Stomach (tissue), 9 donors: ENCODE data around the gene CCDC102B. TPM values are rescaled to one million over a fixed set of nuclear protein-coding genes. Genes with fewer than 3 reads are reported as not detected.

Experiments
- DNase-seq, 2 donors: peaks; one replicate each; pipeline versions ENCODE4 v3.0.0 to v3.0.0-alpha.2; 2013 to 2019
- H3K27ac ChIP-seq, 5 donors: fragments of 200-600 bp in 4 of 5; sonication (generic) in 4 of 5; one replicate each; pipeline ENCODE4 v1.5.1; 2013 to 2019; ENCODE audit warnings: mild to moderate bottlenecking in 1 of 5, moderate library complexity in 1 of 5
- H3K27me3 ChIP-seq, 3 donors: fragments of 200-600 bp; sonication (generic); one replicate each; pipeline ENCODE4 v1.5.1; 2017 to 2019; ENCODE audit warnings: mixed run types in 1 of 3
- H3K36me3 ChIP-seq, 4 donors: fragments of 200-600 bp; sonication (generic); 1 replicate in 3 of 4; 2 replicates in 1 of 4; pipeline ENCODE4 v1.5.1; 2016 to 2019
- H3K4me1 ChIP-seq, 4 donors: fragments of 200-600 bp; sonication (generic); one replicate each; pipeline ENCODE4 v1.5.1; 2016 to 2019
- H3K4me3 ChIP-seq, 4 donors: fragments of 200-600 bp; sonication (generic) in 3 of 4; one replicate each; pipeline ENCODE4 v1.5.1; 2016 to 2019; ENCODE audit warnings: mild to moderate bottlenecking in 1 of 4
- H3K9me3 ChIP-seq, 4 donors: fragments of 200-600 bp; sonication (generic); one replicate each; pipeline ENCODE4 v1.5.1; 2016 to 2019
- CTCF ChIP-seq, 7 experiments: fragments of 450-650 bp in 4 of 7; fragments of 200-600 bp in 3 of 7; sonication (generic) in 3 of 7; IDR thresholded peaks; one replicate each; pipeline ENCODE4 v1.5.1; 2016 to 2019; ENCODE audit warnings: antibody characterized with exemption in 7 of 7, control low read depth in 2 of 7, mild to moderate bottlenecking in 1 of 7
- EP300 ChIP-seq: sonication (generic); formaldehyde crosslinking; IDR thresholded peaks from one replicate; pipeline ENCODE4 v1.6.1; 2017; ENCODE audit warnings: antibody characterized with exemption
- POLR2A ChIP-seq, 4 donors: fragments of 450-650 bp; IDR thresholded peaks; one replicate each; pipeline ENCODE4 v1.6.1; 2016; ENCODE audit warnings: antibody characterized with exemption in 4 of 4, control low read depth in 2 of 4, mild to moderate bottlenecking in 1 of 4, moderate library complexity in 1 of 4
- POLR2AphosphoS5 ChIP-seq, 3 donors: sonication (generic); formaldehyde crosslinking; IDR thresholded peaks; one replicate each; pipeline ENCODE4 v1.6.1; 2016; ENCODE audit warnings: antibody characterized with exemption in 3 of 3
- WGBS, 5 donors: extraction: QIAGEN DNeasy Blood & Tissue Kit in 3 of 5; methylation state at CpG; one replicate each; pipeline versions ENCODE4 v1.1.5 to v1.1.7; 2013 to 2018; 5-methylcytosine and 5-hydroxymethylcytosine counted together
- intact Hi-C: fragments of 100-400 bp; cut with DNase I; formaldehyde crosslinking; loops from one replicate; pipeline ENCODE4 v1.15.1; 2023; ENCODE audit warnings: low total_unique reads
- polyA plus RNA-seq, 3 donors: library from polyadenylated mRNA; stranded (reverse); fragments of 200-250 nt; gene quantifications; one replicate each; pipeline ENCODE4 v1.2.3, GENCODE V29; 2013
- small RNA-seq, 4 donors: library from RNA; depleted of rRNA; stranded (forward); fragments of <200 nt; gene quantifications; one replicate each; pipeline ENCODE3, GENCODE V24; 2016
- total RNA-seq, 5 donors: library from RNA; depleted of rRNA; stranded (reverse); fragments of >200 nt; gene quantifications; one replicate each; pipeline versions ENCODE4 v1.1.0 to v1.2.3, GENCODE V29; 2014 to 2016
- donor health status: healthy with polysubstance abuse.
- donor health status: Bipolar disorder and iron deficiency.
- donor health status: healthy.

CCDC102B gene
- total and polyA plus RNA-seq, 8 donors, result 1.0 to 66.1 (median 15.7) TPM

DNA sequence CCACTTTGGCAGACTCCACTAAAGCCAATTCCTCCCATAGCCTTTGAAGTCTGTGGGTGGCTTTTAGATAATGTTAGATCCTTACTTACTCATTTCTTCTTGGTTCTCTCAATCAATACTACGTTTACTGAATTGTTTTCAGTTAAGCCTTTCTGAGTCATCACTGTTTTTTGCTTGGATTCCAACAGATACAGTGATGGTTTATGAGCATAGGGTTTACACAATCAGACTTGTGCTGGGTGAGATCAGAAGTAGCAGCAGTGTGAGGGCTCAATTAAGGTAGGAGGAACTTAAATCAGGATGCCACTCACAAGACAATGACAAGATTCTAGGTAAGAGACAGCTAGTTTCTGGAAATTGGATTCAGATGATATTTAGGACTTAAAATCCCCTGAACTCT is 305.1 kb downstream of the CCDC102B start:
- Histone ChIP-seq H3K4me3 (no peak overlapping the region), H3K27ac (no peak overlapping the region), H3K4me1 (no peaks in the 10 kb centered on the region), H3K27me3 (no peaks in the 10 kb centered on the region), H3K36me3 (no peaks in the 10 kb centered on the region), H3K9me3 (peaks cover 0 to 4% (median 0%) of the 10 kb centered on the region in 4 donors)
- 20 to 50% (median 29%) methylated on average over 1 of the region's 1 CpG for WGBS, 5 donors
- no peak for DNase-seq
- TF ChIP-seq POLR2A (IDR thresholded peaks at IDR 0.05) (no peak), CTCF (IDR thresholded peaks at IDR 0.05) (no peak), EP300 (no peak), POLR2AphosphoS5 (IDR thresholded peaks at IDR 0.05) (no peak)
- intact Hi-C loops, result no loop called here

Small RNAs within 50 kb of the gene (small RNA-seq; reads per million reads assigned to genes)
- gene RNU6-39P, result 0 reads per million in 4 donors

Other genes with a start within 250 kb of the CCDC102B start
- 100 to 1,000 TPM in 1 of 5 donors, 10 to 100 TPM in 4; 11.7 to 112 (median 70.9) TPM for gene TMX3, start 83.0 kb upstream of the CCDC102B start, total RNA-seq
- 10 to 100 TPM in 1 of 3 donors, 1 to 10 TPM in 2; 4.3 to 11.9 (median 7.4) TPM for gene TMX3, start 83.0 kb upstream of the CCDC102B start, polyA plus RNA-seq